Stimulated activated CD4-positive, alpha-beta T cell treated with anti-CD3 and anti-CD28 coated beads, Interleukin-2, amount 100 ng/mL, for 48 hours (primary cell): ENCODE measurements around the gene NRP2.
A peak's percentile ranks its signal among the peaks of the same experiment; 100 is the strongest.

Experiments used
- DNase-seq, 2 donors: peaks; one replicate each; pipeline ENCODE4 v3.0.0-alpha.2; 2020

The NRP2 gene

DNA sequence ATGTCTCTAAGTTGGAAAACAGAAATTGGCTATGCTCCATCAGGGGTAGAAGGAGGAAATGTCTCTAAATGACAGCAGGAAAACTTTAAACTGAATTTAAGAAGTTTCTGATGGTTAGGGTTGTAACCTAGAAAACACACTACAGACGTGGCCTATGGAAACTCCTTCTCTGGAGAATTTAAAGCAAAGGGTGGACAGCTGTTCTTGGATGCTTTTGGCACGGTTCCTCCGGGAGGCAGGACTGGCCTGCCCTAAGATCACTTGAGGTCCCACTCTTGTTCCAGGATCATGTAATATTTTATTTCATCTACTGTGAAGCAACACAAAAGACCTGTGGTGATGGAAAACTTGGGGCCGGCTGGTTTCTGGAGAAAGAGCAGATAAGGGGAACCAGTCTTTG is 77.0 kb downstream of the NRP2 start:
- DNase-seq, result no peak

DNA sequence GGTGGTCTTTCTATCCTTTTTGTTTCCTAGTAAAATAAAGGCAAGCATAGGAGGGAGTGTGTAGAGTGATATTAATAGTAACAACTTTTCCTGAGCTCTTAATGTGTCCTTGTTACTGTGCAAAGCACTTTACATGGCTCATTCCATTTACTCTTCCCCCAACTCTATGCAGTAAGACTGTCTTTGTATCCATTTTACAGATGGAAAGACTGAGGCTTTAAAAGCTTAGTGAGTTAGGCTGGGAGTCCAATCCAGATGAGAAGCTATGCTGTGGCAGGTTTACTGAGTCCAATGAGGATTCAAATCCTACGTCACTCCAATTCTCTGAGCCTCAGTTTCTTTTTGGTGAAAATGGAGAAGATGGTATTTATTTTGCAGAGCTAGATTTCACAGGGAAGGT is 77.4 kb downstream of the NRP2 start:
- DNase-seq, result no peak

DNA sequence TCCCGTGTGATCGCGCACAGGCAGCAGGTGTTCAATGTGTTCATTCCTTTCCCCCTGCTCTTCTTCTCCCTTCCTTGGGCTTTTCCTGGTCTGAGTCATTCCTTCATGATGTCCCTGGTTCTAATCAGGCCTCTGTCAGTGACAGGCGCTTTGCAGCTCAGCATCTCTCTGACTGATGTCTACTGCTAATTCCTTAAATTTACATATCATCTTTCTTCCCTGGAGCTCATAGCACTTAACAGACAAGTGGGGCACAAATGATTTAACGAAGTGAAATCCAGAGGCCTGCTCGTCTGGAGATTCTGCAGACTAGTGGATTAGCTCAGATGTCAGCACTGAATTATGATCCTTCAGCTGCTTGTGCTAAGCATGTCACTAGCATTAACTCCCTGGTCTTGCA is 77.9 kb downstream of the NRP2 start:
- no peak for DNase-seq

DNA sequence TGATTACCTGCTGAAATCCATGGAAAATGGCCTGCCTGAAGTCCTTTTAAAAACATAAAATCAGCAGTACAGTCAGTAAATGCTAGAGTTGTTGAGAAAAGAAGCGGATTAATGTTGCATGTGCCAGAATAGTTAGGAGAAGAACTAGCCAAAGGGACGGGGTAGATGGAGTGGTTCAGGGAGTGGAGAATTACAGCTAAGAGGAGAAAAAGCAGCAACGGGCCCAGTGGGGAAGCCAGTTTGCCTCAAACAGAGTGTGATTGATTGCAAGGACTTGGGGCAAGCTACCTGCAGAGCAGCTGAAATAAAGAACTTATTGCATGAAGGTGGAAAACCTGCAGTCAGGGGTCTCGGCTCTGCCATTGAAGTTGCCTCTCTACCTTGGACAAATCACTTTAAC is 79.1 kb downstream of the NRP2 start:
- no peak for DNase-seq

DNA sequence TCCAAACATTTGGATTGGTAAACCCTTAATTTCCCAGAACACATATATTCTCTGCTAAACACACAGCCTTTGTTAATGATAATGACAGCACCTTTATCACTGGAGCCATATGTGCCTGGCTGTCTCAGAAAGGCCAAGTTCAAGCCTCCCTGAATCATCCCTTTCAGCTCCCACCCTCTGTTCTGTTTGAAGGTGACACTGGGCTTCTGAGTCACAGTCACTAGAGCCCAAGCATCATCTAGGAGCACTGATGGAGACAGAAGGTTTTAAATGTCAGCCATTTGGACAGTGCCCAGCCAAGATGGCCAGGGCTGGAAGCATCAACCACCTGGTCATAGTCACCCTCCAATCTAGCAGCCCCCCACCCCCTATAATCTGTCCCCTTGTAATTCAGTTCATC is 80.6 kb downstream of the NRP2 start:
- DNase-seq, result no peak

DNA sequence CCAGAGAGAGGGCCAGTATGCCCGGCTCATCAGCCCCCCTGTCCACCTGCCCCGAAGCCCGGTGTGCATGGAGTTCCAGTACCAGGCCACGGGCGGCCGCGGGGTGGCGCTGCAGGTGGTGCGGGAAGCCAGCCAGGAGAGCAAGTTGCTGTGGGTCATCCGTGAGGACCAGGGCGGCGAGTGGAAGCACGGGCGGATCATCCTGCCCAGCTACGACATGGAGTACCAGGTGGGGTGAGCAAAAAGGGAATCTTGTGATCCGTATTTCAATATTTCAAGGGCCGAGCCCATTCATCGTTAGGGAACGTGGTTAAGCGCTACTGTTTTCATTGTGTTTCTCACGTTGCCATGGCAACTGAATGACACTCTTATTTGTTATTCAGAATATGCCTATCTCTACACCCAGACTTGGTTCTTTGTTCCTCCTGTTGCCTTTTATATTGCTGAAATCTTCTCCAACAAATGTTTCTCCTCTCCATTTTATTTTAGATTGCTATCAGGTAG is 81.5 kb downstream of the NRP2 start:
- DNase-seq, result peak; percentile 26 to 35

DNA sequence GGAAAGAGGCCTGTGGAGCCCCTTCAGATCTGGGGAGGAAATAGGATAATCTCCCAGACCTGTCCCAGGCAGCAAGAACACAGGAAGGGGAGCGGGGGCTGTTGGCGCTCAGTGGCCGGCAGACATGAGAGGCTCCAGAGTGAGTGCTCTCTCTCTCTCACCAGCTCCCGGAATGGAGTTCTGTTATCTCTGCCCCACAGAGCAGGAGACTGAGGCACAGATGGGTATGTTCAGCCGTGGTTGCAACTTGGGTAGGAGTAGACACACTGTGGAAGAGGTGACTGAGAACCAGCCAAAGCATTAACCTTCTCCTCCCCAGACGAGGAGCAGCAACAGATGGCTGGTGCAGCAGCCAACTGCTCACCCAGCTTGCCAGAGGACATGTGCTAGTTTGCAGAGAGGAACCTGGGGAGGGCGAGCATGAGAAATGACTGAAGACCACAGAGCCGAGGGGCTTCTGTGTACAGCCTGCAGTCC is 82.0 kb downstream of the NRP2 start:
- DNase-seq, result no peak

DNA sequence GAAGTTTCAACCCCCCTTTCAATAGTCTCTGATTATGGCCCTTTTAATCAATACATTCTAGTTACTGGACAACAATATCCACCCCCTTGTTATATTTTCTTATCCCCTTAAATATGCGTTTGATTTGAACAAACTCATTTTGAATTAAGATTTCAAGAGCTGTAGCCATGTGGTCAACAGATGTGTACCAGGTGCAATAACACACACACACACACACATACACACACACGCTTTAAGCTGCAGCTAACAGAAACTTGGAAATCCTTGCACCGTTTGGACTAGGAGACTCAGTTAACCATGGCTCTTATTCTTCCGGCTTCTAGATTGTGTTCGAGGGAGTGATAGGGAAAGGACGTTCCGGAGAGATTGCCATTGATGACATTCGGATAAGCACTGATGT is 82.8 kb downstream of the NRP2 start:
- DNase-seq, result no peak

DNA sequence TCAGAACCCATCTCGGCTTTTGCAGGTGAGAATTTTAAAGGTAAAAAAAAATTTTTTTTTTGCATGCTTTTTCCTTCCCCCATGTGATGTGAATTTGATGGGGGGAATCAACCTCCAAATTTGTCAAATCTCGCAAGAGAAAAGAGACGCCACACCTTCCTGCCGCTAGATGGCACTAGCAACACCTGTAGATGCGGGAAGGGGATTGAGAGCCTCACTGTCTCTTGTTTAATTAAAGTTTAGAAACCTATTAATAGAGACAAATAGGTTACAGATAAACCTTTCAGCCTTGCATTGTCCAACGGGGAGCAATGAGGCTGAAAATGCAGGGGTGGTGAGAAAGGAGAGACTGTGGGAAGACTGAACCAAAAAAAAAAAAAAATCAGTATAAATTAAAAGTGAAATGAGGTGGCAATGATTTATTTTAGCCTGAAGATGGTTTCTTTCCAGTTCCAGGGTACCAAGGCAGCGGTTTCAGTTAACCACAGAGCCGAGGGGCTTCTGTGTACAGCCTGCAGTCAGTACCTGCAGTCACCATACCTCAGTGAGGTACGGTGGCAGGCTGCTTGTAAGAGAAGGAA is 84.6 kb downstream of the NRP2 start:
- DNase-seq, result peak; percentile 48

DNA sequence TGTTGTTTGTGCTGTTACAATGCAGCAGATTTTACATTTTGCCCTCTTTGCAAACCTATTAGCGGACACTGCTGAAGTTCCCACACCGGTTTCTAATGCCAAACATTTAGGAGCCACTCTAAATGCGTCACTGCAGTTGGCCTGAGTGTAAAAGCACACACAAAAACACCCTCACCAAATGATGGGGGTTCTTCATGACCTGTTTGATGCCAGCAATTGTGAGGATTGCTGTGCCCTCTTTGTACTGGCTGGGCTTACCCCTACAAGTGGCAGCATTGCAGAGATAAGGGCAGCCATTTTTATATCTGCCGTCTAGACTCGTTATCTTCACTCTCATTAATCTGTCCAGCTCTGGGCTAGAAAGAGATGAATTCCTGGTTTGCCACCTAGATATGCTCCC is 85.3 kb downstream of the NRP2 start:
- DNase-seq, result no peak

DNA sequence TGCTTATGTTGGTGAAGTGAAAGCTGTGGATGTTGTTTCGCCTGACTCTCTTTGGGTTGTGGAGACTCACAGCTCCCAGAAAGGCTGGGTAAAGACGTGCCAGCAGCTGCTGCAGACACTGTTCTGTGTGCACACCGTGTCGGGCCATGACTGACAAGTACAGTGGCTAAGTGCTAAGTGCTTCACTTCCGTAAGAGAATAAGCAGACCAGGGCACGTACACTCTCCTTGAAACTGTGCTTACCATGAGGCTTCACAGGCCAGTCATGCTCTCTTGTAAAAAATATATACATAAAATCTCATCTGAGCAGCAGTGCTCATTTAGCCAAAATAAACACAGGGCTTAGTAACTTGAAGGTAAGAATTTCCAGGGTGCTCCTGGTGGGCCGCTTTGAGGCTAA is 86.0 kb downstream of the NRP2 start:
- no peak for DNase-seq

DNA sequence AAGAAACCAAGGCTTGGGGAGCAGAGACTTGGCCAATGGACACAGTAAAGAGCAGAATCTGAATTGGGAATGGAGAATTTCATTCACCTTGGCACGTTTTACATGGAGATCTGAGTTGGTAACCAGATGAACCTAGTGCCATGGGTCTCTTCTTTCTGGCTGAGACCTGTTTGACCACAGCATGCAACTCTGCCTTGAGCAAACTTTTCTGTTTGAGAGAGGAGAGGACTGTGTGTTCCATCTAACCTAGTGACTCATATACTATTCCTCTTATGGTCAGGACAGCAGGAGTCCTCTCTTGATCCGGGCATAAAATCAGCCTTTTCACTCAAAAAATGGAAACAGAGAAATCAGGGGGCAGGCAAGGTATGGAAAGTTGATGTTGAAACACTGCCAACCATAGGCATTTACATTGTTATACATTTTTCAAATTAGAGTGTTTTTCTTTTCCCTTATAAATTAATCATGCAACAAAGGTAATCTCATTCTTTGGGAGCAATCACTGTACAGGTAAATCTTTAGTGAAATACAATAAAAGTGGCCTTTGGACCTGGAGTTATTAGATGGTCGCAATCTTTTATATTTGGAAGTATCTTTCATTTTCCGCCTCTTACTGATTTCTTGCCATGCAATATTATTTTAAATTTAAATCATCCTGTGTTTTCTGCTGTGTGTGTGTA is 86.7 kb downstream of the NRP2 start:
- DNase-seq, result no peak

DNA sequence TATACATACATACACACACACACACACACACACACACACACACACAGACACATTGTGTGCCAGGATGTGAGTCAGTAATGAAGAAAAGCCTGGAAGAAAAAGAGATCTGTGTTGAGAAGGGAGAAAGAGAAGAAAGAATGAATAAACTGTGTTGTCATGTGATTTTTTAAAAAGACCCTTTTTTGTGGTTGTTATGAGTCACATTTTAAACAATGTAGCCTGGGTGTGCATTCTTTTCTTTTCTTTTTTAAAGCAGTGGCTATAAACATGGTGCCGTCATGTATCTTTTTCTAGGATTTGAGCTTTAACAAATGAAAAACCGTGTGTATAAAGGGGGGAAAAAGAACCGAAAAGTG is 87.2 kb downstream of the NRP2 start:
- no peak for DNase-seq

DNA sequence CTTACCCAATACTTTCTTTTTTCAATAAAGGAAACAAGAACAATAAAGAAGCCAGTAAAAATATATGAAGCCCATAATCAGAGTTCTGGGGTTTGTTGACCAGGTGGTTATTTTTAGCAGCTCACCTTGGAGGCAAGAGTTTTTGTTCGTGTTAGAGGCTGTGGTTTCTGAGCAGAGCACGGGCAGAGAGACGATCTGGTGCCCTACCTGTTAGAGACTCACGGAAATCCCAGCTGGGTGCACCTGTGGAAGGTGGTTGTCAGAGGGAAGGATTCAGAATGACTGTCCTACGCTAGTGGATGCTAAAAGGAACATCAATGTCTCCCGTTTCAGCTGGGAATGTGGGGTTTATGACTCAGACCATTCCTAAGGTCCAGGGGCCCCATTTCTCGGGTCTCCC is 87.6 kb downstream of the NRP2 start:
- DNase-seq, result no peak

DNA sequence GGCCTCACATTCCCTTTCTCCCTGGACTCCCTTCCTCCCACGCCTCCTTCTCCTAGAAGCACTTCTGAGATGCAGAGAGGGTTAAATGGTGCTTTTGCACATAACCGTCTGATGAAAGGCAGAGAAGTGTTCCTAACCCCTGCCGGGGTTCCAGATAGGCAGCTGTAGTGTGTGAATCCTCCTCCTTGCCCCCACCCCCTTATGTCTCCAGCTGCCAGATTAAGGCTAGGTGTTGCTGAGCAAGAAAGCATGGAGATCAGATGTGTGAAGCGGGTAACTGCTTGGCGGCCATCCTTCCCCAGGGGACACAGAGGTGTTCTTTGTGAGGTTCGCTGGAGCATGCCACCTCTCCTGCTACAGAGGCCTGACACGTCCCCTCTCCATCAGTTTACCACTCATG is 88.3 kb downstream of the NRP2 start:
- no peak for DNase-seq

DNA sequence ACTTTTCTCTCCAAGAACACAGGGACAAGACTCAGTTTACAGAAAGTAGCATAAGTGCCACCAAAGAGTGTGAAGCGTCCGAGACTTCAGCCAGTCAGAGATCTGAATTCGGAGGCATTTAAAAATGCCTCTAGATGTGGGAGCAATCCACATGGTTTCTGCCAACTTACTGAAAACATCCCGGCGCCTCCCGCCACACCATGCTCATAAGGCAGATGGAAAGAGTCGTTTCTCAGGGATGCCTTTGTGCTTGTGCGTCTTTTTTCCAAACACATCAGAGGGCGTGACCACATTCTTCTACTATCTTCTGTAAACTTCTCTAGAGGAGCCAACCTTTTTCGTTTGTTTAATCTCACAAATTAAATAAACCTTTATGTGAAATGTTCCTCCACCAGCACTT is 88.7 kb downstream of the NRP2 start:
- no peak for DNase-seq

DNA sequence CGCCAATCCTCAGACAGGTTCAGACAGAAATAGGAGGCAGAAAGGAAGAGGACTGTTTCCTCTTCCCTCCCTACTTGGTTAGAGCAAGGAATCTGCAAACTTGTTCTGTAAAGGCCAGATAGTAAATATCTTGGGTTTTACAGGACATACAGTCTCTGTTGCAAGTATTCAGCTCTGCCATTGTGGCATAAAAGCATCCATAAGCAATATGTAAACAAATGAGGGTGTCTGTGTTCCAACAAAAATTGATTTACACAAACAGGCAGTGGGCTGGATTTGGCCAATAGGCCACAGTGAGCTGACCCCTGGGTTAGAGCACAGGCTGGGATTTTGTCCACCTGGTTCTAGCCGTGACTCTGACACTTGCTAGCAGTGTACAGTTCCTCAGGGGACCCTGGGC is 89.4 kb downstream of the NRP2 start:
- no peak for DNase-seq

DNA sequence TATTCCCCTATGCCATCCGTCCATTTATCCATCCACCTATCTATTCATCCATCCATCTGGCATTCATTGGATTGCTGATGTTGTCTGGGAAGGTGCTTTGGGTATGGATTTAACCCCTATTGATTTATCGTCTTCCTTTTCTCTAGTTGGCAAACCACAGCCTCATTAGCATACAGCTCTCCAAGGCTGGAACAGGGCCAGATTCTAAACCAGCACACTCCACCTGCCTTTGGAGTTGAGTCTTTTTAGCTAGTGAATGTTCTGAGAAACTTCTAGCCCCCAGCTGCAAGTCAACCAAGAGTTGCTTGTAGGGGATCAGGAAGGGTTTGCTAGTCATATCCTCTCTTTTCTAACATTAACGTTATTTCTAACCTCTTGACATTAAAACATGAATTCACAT is 90.7 kb downstream of the NRP2 start:
- DNase-seq, result no peak

DNA sequence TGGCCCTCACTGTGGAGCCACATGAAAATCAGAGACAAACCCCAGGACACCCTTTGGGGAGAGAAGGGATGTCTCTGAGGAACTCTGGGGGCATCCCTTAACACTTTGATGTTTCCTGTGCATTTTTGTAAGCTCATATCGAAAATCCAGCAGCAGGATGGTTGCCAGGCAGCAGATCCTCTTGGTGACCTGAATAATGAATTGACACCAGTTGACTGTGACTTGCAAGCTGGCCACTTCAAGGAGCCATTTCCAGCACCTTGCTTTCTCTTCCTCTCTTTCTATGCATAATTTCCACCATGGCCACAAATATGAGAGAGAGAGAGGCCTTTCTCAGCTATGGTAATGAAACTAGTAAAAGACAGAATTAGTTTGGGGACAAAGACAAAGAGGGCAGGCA is 91.7 kb downstream of the NRP2 start:
- DNase-seq, result no peak

DNA sequence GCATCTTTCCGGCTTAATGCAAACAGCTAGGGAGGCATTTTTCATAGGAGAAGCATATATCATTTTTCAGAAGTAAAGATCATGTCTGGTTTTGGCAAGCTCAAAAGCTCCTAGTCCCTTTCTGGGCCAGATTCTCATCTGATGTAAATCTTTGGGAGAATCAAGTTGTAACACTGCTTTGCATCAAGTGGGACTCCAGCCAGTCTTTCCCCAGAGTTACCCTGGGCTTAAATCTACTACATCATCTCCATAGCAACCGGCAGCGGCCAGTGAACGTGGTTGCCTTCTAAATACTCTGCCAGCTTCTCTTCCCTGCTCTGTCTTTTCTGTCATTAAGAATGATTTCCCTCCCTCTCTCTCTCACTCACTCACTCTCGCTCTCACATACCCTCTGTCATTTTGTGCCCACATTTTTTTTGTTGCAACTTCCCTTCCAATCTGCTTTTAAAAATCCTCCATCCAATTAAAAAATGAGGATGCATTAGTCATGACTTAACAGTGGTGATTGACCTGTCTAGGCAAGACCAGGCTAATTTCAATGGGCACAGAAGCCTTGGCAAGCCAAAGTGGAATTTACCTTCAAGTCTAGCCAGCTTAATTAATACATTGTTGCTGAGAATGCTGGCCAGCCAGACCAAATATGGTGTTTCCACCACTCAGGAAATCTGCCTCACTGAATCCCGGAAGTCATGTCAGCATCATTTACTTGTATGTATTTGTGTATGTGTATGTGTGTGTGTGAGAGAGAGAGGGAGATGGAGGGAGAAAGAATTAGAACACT is 93.0 kb downstream of the NRP2 start:
- DNase-seq, result no peak

DNA sequence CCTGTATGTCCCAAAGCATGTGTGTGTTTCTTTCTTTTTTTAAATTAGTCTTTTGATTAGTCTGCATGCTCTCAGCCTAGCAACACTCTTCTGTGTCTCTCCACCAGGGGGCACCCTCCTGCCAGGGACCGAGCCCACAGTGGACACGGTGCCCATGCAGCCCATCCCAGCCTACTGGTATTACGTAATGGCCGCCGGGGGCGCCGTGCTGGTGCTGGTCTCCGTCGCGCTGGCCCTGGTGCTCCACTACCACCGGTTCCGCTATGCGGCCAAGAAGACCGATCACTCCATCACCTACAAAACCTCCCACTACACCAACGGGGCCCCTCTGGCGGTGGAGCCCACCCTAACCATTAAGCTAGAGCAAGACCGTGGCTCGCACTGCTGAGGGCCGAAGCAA is 93.8 kb downstream of the NRP2 start:
- peak; percentile 38 to 47 for DNase-seq

DNA sequence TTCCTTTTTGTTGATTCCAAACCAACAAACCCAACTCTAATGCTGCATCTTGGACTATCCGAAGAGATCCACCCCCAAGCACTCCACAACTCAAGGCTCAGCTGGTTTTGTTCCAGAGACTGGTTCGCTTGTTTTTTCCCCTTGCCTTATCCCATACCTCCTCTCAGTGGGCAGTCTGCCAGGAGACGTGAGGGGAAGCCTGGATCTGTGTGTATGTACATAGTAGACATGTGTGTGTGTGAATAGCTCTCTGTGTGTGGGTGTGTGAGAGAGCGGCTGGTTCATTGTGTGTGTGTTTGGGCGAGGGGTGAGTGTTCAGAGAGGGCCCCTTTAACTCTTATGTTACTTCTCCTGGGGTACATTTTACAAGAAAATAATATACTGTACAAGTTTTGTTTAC is 94.4 kb downstream of the NRP2 start:
- no peak for DNase-seq

DNA sequence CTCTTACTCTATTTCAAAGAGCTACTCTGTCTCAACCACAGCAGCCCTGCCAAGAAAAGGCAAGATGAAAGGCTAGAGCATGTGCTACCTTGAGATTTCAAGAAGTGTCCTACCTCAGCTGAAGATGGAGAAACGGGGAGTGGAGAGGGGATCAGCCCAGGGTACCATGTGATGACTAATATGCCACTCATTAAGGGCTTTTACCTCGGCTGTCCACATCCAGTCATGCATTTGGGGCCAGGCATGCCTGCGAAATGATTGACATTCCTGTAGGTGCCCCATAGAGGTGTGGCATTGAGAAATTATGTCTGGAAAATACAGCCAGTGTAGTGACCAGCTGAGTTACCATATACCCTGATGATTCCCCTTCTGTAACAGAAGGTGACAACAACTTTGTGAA is 96.1 kb downstream of the NRP2 start:
- no peak for DNase-seq

DNA sequence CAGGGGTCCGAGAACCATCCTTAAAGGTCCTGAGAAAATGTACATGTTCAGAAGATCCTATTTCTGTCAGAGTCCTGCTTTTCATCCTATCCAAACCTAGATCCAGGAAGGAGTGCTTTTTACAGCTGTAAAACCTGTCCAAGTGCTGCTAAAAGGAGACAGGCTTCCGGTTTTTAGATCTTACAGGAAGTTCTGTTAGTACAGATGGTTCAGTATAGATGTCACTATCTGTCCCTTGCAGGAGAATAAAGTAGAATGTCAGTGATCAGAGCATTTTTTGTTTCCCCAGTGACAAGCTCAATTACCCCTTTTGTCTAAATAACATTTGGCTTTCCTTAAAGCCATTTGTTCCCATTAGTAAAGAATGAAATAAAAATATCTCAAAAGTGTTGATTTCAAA is 98.3 kb downstream of the NRP2 start:
- no peak for DNase-seq
